ENCODE measurements around the gene NUP214.
A peak's percentile ranks its signal among the peaks of the same experiment; 100 is the strongest.

Gene NUP214

GRCh38 chr9:131142160-131142559 is 16.8 kb downstream of the NUP214 start:
- H3K4me3 ChIP-seq (ENCODE audit: low read depth, low read length): no peak overlapping the region
- H3K9me3 ChIP-seq (ENCODE audit: control insufficient read depth, insufficient read depth, low read depth, low read length): no peaks in the 10 kb centered on the region
- ChIA-PET CTCF (interaction anchor here (2.2 kb wide), 1 partner anchor 194 kb away, joined by 9 read pairs; no protein-coding TSS in a partner anchor), POLR2A (no interaction called here)
- no peaks in the 10 kb centered on the region for H3K4me1 ChIP-seq (ENCODE audit: control insufficient read depth, insufficient read depth, low read length)
- H3K27ac ChIP-seq (ENCODE audit: extremely low read depth, low read depth, low read length): no peak overlapping the region
- TF ChIP-seq ZBTB1 (tag by site-specific recombination; IDR thresholded peaks at IDR 0.05) (no peak), ZNF544 (tag by site-specific recombination; IDR thresholded peaks at IDR 0.05) (no peak), KLF10 (tag by site-specific recombination; IDR thresholded peaks at IDR 0.05) (no peak), RBAK (tag by site-specific recombination; IDR thresholded peaks at IDR 0.05) (no peak), ZNF133 (tag by site-specific recombination; IDR thresholded peaks at IDR 0.05) (no peak), ZNF571 (tag by site-specific recombination; IDR thresholded peaks at IDR 0.05) (no peak), WT1 (tag by site-specific recombination; IDR thresholded peaks at IDR 0.05) (no peak), ZNF548 (tag by site-specific recombination; IDR thresholded peaks at IDR 0.05) (no peak), TCF7L2 (IDR thresholded peaks at IDR 0.05; ENCODE audit: borderline replicate concordance, low read depth, low read length) (no peak), ZNF670 (tag by site-specific recombination; IDR thresholded peaks at IDR 0.05; ENCODE audit: low read depth) (no peak), GLIS1 (tag by site-specific recombination; IDR thresholded peaks at IDR 0.05) (no peak), ZNF664 (tag by site-specific recombination; IDR thresholded peaks at IDR 0.05) (no peak), ZNF707 (tag by site-specific recombination; IDR thresholded peaks at IDR 0.05) (no peak), HOXC10 (CRISPR knock-in tag; IDR thresholded peaks at IDR 0.05) (no peak), ZSCAN16 (tag by site-specific recombination; IDR thresholded peaks at IDR 0.05) (no peak)
- TF ChIP-seq, protein P1, sequence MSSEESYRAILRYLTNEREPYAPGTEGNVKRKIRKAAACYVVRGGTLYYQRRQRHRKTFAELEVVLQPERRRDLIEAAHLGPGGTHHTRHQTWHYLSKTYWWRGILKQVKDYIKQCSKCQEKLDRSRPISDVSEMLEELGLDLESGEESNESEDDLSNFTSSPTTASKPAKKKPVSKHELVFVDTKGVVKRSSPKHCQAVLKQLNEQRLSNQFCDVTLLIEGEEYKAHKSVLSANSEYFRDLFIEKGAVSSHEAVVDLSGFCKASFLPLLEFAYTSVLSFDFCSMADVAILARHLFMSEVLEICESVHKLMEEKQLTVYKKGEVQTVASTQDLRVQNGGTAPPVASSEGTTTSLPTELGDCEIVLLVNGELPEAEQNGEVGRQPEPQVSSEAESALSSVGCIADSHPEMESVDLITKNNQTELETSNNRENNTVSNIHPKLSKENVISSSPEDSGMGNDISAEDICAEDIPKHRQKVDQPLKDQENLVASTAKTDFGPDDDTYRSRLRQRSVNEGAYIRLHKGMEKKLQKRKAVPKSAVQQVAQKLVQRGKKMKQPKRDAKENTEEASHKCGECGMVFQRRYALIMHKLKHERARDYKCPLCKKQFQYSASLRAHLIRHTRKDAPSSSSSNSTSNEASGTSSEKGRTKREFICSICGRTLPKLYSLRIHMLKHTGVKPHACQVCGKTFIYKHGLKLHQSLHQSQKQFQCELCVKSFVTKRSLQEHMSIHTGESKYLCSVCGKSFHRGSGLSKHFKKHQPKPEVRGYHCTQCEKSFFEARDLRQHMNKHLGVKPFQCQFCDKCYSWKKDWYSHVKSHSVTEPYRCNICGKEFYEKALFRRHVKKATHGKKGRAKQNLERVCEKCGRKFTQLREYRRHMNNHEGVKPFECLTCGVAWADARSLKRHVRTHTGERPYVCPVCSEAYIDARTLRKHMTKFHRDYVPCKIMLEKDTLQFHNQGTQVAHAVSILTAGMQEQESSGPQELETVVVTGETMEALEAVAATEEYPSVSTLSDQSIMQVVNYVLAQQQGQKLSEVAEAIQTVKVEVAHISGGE (tag by site-specific recombination; conservative IDR thresholded peaks at IDR 0.05; ENCODE audit: low read depth): no peak
- TF ChIP-seq, protein P2, sequence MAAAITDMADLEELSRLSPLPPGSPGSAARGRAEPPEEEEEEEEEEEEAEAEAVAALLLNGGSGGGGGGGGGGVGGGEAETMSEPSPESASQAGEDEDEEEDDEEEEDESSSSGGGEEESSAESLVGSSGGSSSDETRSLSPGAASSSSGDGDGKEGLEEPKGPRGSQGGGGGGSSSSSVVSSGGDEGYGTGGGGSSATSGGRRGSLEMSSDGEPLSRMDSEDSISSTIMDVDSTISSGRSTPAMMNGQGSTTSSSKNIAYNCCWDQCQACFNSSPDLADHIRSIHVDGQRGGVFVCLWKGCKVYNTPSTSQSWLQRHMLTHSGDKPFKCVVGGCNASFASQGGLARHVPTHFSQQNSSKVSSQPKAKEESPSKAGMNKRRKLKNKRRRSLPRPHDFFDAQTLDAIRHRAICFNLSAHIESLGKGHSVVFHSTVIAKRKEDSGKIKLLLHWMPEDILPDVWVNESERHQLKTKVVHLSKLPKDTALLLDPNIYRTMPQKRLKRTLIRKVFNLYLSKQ (tag by site-specific recombination; IDR thresholded peaks at IDR 0.05; ENCODE audit: borderline replicate concordance): no peak
- H3K36me3 ChIP-seq (ENCODE audit: control insufficient read depth in 2 of 2, insufficient read depth in 1 of 2, low read length in 2 of 2): peaks cover 4 to 94% of the 10 kb centered on the region in 2 experiments

GRCh38 chr9:131144201-131144600 is 18.8 kb downstream of the NUP214 start:
- POLR2A ChIA-PET: no interaction called here
- Histone ChIP-seq H3K36me3 (ENCODE audit: control insufficient read depth in 2 of 2, insufficient read depth in 1 of 2, low read length in 2 of 2) (peaks cover 4 to 93% of the 10 kb centered on the region in 2 experiments; a peak in 2 of 3 replicates), H3K4me1 (ENCODE audit: control insufficient read depth, insufficient read depth, low read length) (no peaks in the 10 kb centered on the region), H3K9me3 (ENCODE audit: control insufficient read depth, insufficient read depth, low read depth, low read length) (no peaks in the 10 kb centered on the region), H3K4me3 (ENCODE audit: low read depth, low read length) (no peak overlapping the region), H3K27ac (ENCODE audit: extremely low read depth, low read depth, low read length) (no peak overlapping the region)
- CTCF ChIA-PET: interaction anchor here (0.7 to 1.6 kb wide), 2 partner anchors 18 to 192 kb away, joined by 3 to 5 read pairs; no protein-coding TSS in a partner anchor
- TF ChIP-seq ZNF626 (tag by site-specific recombination; IDR thresholded peaks at IDR 0.05): no peak
- 0 out of 2 replicates have a peak, but pooled peaks have one; percentile 31 for TF ChIP-seq ZIC2 (tag by site-specific recombination; IDR thresholded peaks at IDR 0.05)

GRCh38 chr9:131145245-131145644 is 19.9 kb downstream of the NUP214 start:
- H3K36me3 ChIP-seq (ENCODE audit: control insufficient read depth in 2 of 2, insufficient read depth in 1 of 2, low read length in 2 of 2): peaks cover 4 to 93% of the 10 kb centered on the region in 2 experiments; a peak in 2 of 3 replicates
- ChIA-PET POLR2A (interaction anchor here (1.4 kb wide), 1 partner anchor 20 kb away, joined by 4 read pairs; the partner anchor contains the start of gene NUP214), CTCF (interaction anchor here (1.6 to 1.8 kb wide), 2 partner anchors 88 to 191 kb away, joined by 5 read pairs; no protein-coding TSS in a partner anchor)
- TF ChIP-seq, protein P3, sequence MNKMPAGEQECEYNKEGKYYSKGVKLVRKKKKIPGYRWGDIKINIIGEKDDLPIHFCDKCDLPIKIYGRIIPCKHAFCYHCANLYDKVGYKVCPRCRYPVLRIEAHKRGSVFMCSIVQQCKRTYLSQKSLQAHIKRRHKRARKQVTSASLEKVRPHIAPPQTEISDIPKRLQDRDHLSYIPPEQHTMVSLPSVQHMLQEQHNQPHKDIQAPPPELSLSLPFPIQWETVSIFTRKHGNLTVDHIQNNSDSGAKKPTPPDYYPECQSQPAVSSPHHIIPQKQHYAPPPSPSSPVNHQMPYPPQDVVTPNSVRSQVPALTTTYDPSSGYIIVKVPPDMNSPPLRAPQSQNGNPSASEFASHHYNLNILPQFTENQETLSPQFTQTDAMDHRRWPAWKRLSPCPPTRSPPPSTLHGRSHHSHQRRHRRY (tag by site-specific recombination; IDR thresholded peaks at IDR 0.05): no peak
- TF ChIP-seq ZNF114 (tag by site-specific recombination; IDR thresholded peaks at IDR 0.05): no peak
- TF ChIP-seq, protein P4, sequence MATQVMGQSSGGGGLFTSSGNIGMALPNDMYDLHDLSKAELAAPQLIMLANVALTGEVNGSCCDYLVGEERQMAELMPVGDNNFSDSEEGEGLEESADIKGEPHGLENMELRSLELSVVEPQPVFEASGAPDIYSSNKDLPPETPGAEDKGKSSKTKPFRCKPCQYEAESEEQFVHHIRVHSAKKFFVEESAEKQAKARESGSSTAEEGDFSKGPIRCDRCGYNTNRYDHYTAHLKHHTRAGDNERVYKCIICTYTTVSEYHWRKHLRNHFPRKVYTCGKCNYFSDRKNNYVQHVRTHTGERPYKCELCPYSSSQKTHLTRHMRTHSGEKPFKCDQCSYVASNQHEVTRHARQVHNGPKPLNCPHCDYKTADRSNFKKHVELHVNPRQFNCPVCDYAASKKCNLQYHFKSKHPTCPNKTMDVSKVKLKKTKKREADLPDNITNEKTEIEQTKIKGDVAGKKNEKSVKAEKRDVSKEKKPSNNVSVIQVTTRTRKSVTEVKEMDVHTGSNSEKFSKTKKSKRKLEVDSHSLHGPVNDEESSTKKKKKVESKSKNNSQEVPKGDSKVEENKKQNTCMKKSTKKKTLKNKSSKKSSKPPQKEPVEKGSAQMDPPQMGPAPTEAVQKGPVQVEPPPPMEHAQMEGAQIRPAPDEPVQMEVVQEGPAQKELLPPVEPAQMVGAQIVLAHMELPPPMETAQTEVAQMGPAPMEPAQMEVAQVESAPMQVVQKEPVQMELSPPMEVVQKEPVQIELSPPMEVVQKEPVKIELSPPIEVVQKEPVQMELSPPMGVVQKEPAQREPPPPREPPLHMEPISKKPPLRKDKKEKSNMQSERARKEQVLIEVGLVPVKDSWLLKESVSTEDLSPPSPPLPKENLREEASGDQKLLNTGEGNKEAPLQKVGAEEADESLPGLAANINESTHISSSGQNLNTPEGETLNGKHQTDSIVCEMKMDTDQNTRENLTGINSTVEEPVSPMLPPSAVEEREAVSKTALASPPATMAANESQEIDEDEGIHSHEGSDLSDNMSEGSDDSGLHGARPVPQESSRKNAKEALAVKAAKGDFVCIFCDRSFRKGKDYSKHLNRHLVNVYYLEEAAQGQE (tag by site-specific recombination; IDR thresholded peaks at IDR 0.05): no peak
- TF ChIP-seq ZNF48 (tag by site-specific recombination; IDR thresholded peaks at IDR 0.05): no peak
- TF ChIP-seq ZNF335 (tag by site-specific recombination; conservative IDR thresholded peaks at IDR 0.05): no peak

More at GRCh38 chr9:131145245-131145644, 19.9 kb downstream of the NUP214 start:
- H3K9me3 ChIP-seq (ENCODE audit: control insufficient read depth, insufficient read depth, low read depth, low read length): no peaks in the 10 kb centered on the region
- no peaks in the 10 kb centered on the region for H3K4me1 ChIP-seq (ENCODE audit: control insufficient read depth, insufficient read depth, low read length)
- H3K27ac ChIP-seq (ENCODE audit: extremely low read depth, low read depth, low read length): no peak overlapping the region
- no peak overlapping the region for H3K4me3 ChIP-seq (ENCODE audit: low read depth, low read length)
